HepG2 (cell line): Measurements from ENCODE around the gene DENND10. TPM values are rescaled to one million over a fixed set of nuclear protein-coding genes. Genes with fewer than 3 reads are reported as not detected.

Experiments
- ATAC-seq: fragments of 200-7000 bp; cut with Tn5 transposase; 3 replicates; pipeline ENCODE4 v1.9.1; 2020; ENCODE audit warnings: mild to moderate bottlenecking, moderate library complexity
- BruUV-seq: library from RNA; stranded (reverse); fragments of 400-500 nt; replicated peaks from 2 replicates; lab custom pipeline; 2021; lab: Mats Ljungman, UMichigan
- CTCF ChIA-PET: fragments of 300-600 bp; formaldehyde crosslinking; extraction: SDS; loops from one replicate; lab custom pipeline; 2021; ENCODE audit warnings: low total read pairs, inconsistent platforms, low intra/inter-chr PET ratio; lab: Yijun Ruan, JAX
- POLR2A ChIA-PET: fragments of 350-600 bp; sonication (Branson Sonifier 250); formaldehyde crosslinking; loops from one replicate; lab custom pipeline; 2020; ENCODE audit warnings: antibody characterized with exemption, inconsistent platforms; lab: Yijun Ruan, JAX
- DNase-seq: peaks from one replicate; pipeline ENCODE4 v3.0.0-alpha.2; 2015; ENCODE audit warnings: low spot score
- FAIRE-seq: peaks from 3 replicates; lab custom pipeline; 2011; peaks lifted over from hg19 to GRCh38; lab: Jason Lieb, UNC
- H2AFZ ChIP-seq: one replicate; pipeline ENCODE4 v1.6.1; 2011; ENCODE audit warnings: low read length, inconsistent platforms
- H3K27ac ChIP-seq: fragments of 300-600 bp; 3 replicates; pipeline ENCODE4 v1.8.0; 2011; ENCODE audit warnings: mixed run types, mild to moderate bottlenecking, mixed read lengths, low read length, inconsistent platforms; ENCODE audit not compliant: insufficient read depth; ENCODE audit errors: extremely low read length
- H3K27me3 ChIP-seq, 2 experiments: fragments of 200-600 bp in 1 of 2; 2 replicates in 1 of 2; 3 replicates in 1 of 2; pipeline versions ENCODE4 v1.6.0 to v1.8.0; 2011; ENCODE audit warnings: low read length in 2 of 2, mild to moderate bottlenecking in 2 of 2, moderate library complexity in 2 of 2, inconsistent platforms in 1 of 2; ENCODE audit not compliant: insufficient read depth in 2 of 2, control insufficient read depth in 1 of 2
- H3K36me3 ChIP-seq, 2 experiments: fragments of 200-600 bp in 1 of 2; replicated peaks in 1 of 2; 2 replicates in 1 of 2; 3 replicates in 1 of 2; pipeline versions ENCODE4 v1.5.1 to v1.8.0; 2011; ENCODE audit warnings: low read length in 2 of 2, inconsistent platforms in 1 of 2; ENCODE audit not compliant: insufficient read depth in 2 of 2, control insufficient read depth in 1 of 2
- H3K4me1 ChIP-seq: 2 replicates; pipeline ENCODE4 v1.5.1; 2012; ENCODE audit warnings: low read length, inconsistent platforms; ENCODE audit not compliant: insufficient read depth
- H3K4me2 ChIP-seq: 2 replicates; pipeline ENCODE4 v1.6.0; 2011; ENCODE audit warnings: low read depth, low read length, inconsistent platforms
- H3K4me3 ChIP-seq, 3 experiments: fragments of 200-600 bp in 1 of 3; sonication (generic), shearing (Covaris generic) in 1 of 3; replicated peaks in 1 of 3; 2 replicates each; pipeline ENCODE4 v1.5.1; 2011 to 2016; ENCODE audit warnings: low read length in 3 of 3, inconsistent platforms in 2 of 3, low read depth in 2 of 3, mild to moderate bottlenecking in 2 of 3, control low read depth in 1 of 3, mixed read lengths in 1 of 3; ENCODE audit not compliant: insufficient read depth in 1 of 3
- H3K79me2 ChIP-seq: one replicate; pipeline ENCODE4 v1.6.1; 2011; ENCODE audit warnings: low read length, inconsistent platforms; ENCODE audit not compliant: insufficient read depth
- H3K9ac ChIP-seq: 2 replicates; pipeline ENCODE4 v1.6.0; 2011; ENCODE audit warnings: mild to moderate bottlenecking, low read depth, low read length, inconsistent platforms; ENCODE audit not compliant: insufficient read depth
- H3K9me3 ChIP-seq: 2 replicates; pipeline ENCODE4 v1.5.1; 2012; ENCODE audit warnings: mild to moderate bottlenecking, low read length
- H4K20me1 ChIP-seq: 2 replicates; pipeline ENCODE4 v1.6.0; 2011; ENCODE audit warnings: inconsistent platforms, mild to moderate bottlenecking, low read length, moderate library complexity; ENCODE audit not compliant: insufficient read depth
- ATF7 ChIP-seq, 2 experiments: fragments of 450-650 bp in 1 of 2; sonication (generic) in 1 of 2; formaldehyde crosslinking in 1 of 2; IDR thresholded peaks; 2 replicates each; pipeline versions ENCODE4 v1.4.0 to v1.6.1; 2016 to 2020; ENCODE audit warnings: antibody characterized with exemption in 1 of 2, mild to moderate bottlenecking in 1 of 2, missing genetic modification reagents in 1 of 2
- EED ChIP-seq: sonication (generic); formaldehyde crosslinking; IDR thresholded peaks from 2 replicates; pipeline ENCODE4 v1.5.0; 2020; ENCODE audit warnings: mild to moderate bottlenecking, missing genetic modification reagents
- ISX ChIP-seq: sonication (generic); formaldehyde crosslinking; conservative IDR thresholded peaks from 2 replicates; pipeline ENCODE4 v1.5.0; 2020; ENCODE audit warnings: missing genetic modification reagents
- KDM5B ChIP-seq: sonication (generic); formaldehyde crosslinking; IDR thresholded peaks from 2 replicates; pipeline ENCODE4 v1.4.0; 2020; ENCODE audit warnings: missing genetic modification reagents, mild to moderate bottlenecking, borderline replicate concordance
- KMT2A ChIP-seq: sonication (generic); formaldehyde crosslinking; IDR thresholded peaks from 2 replicates; pipeline ENCODE4 v1.4.0; 2020; ENCODE audit warnings: missing genetic modification reagents
- MYNN ChIP-seq: sonication (generic); formaldehyde crosslinking; IDR thresholded peaks from 2 replicates; pipeline ENCODE4 v1.4.0; 2020; ENCODE audit warnings: mild to moderate bottlenecking, low read depth, missing genetic modification reagents
- NR3C1 ChIP-seq: sonication (generic); formaldehyde crosslinking; IDR thresholded peaks from 2 replicates; pipeline ENCODE4 v1.4.0; 2020; ENCODE audit warnings: missing genetic modification reagents
- RAD21 ChIP-seq: fragments of 450-650 bp; formaldehyde crosslinking; IDR thresholded peaks from 2 replicates; pipeline ENCODE4 v1.5.0; 2020; ENCODE audit warnings: mild to moderate bottlenecking
- RBFOX2 ChIP-seq: fragments of 200-400 bp; formaldehyde crosslinking; IDR thresholded peaks from 2 replicates; pipeline ENCODE4 v1.6.1; 2017; ENCODE audit warnings: low read depth, mild to moderate bottlenecking, low read length
- RNF219 ChIP-seq: sonication (generic); formaldehyde crosslinking; IDR thresholded peaks from 2 replicates; pipeline ENCODE4 v1.5.0; 2020; ENCODE audit warnings: mild to moderate bottlenecking, missing genetic modification reagents
- SSRP1 ChIP-seq: IDR thresholded peaks from 2 replicates; pipeline ENCODE4 v1.6.1; 2016; ENCODE audit warnings: control low read depth
- TBX2 ChIP-seq: sonication (generic); formaldehyde crosslinking; IDR thresholded peaks from 2 replicates; pipeline ENCODE4 v1.5.0; 2020; ENCODE audit warnings: missing genetic modification reagents, mild to moderate bottlenecking, borderline replicate concordance
- ZBTB49 ChIP-seq: sonication (generic); formaldehyde crosslinking; IDR thresholded peaks from 2 replicates; pipeline ENCODE4 v1.4.0; 2020; ENCODE audit warnings: missing genetic modification reagents, borderline replicate concordance
- ZNF441 ChIP-seq: sonication (generic); formaldehyde crosslinking; IDR thresholded peaks from 2 replicates; pipeline ENCODE4 v1.7.0; 2021; ENCODE audit warnings: missing genetic modification reagents, borderline replicate concordance
- ZNF737 ChIP-seq: sonication (generic); formaldehyde crosslinking; IDR thresholded peaks from 2 replicates; pipeline ENCODE4 v1.5.0; 2020; ENCODE audit warnings: missing genetic modification reagents, mild to moderate bottlenecking, borderline replicate concordance
- WGBS: methylation state at CpG from one replicate; pipeline ENCODE4 v1.1.6; 2017; ENCODE audit warnings: low lambda C conversion rate; 5-methylcytosine and 5-hydroxymethylcytosine counted together
- in situ Hi-C: cut with HindIII; loops from 2 replicates; pipeline ENCODE4 v1.10.0; 2017; ENCODE audit warnings: low pct_unique_long_range_greater_than_20kb; ENCODE audit not compliant: extremely low pct_ligation_motif_present
- intact Hi-C: fragments of 100-400 bp; cut with micrococcal nuclease; formaldehyde crosslinking; loops from one replicate; pipeline ENCODE4 v1.10.0; 2022; ENCODE audit not compliant: unreplicated experiment
- polyA plus RNA-seq, 8 experiments: library from polyadenylated mRNA; depleted of rRNA in 3 of 8; stranded (reverse) in 7 of 8; unstranded in 1 of 8; fragments of >200 nt; fragmentation: Illumina TruSeq in 4 of 8; extraction: Trizol in 4 of 8; gene quantifications; 2 replicates each; pipeline versions ENCODE4 v1.2.1 to v1.2.3, GENCODE V29; 2011 to 2016; ENCODE audit warnings: low read depth in 4 of 8, missing spikeins in 1 of 8, mixed read lengths in 1 of 8; ENCODE audit not compliant: insufficient read depth in 1 of 8
- total RNA-seq, 5 experiments: library from RNA; depleted of rRNA; stranded (reverse); fragments of >200 nt; fragmentation: Illumina TruSeq; extraction: Trizol; gene quantifications; 2 replicates each; pipeline ENCODE4 v1.2.3, GENCODE V29; 2016; ENCODE audit warnings: low read depth in 1 of 5
- TF ChIP-seq, protein P1 (sequence below): sonication (generic); formaldehyde crosslinking; IDR thresholded peaks from 2 replicates; pipeline ENCODE4 v1.5.1; 2020; ENCODE audit warnings: mild to moderate bottlenecking, moderate library complexity, missing genetic modification reagents
- TF ChIP-seq, protein P2 (sequence below): sonication (generic); formaldehyde crosslinking; IDR thresholded peaks from 2 replicates; pipeline ENCODE4 v1.4.0; 2020; ENCODE audit warnings: mild to moderate bottlenecking, low read depth, missing genetic modification reagents

Gene DENND10
- total and polyA plus RNA-seq, 2 of the 13 experiments (the other 11 are each of a cell fraction or from before 2014, with no cell fraction given) = 43.7 to 78.8 TPM

DNA sequence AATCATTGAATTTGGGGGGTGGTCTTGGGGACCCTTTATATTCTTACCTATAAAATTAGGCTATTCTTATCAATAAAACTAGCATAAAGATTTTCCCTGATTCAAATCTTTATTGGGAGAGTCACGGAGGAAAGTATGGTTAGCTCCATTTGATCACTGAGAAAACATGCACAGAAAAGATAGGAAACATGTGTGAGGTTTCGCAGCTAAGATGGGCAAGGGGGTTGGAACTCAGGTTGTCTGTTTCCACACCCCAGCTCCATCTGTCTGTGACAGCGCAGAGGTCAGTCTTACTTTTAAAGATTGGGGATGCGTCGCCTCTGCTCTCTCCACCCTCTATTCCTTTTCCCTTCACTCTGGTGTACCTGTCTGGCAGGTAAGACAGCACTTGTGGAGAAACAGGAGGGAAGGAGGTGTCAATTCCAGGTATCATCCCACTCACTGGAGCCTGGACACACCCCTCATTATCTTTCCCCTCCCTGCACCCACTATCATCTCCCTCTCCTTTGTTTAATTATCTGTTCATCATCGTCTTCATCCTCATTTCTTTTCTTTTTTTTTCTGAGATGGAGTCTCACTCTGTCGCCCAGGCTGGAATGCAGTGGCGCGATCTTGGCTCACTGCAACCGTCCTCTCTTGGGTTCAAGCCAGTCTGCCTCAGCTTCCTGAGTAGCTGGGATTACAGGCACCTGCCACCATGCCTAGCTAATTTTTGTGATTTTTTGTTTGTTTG is 2.4 kb upstream of the DENND10 start:
- no peak for FAIRE-seq
- Histone ChIP-seq H3K27ac (no peak overlapping the region), H3K27me3 (no peaks in the 10 kb centered on the region), H3K9me3 (no peaks in the 10 kb centered on the region), H3K79me2 (peaks cover 14% of the 10 kb centered on the region), H4K20me1 (no peaks in the 10 kb centered on the region), H3K4me2 (peak overlapping the region; percentile 69), H2AFZ (peak overlapping the region; percentile 18), H3K36me3 (no peaks in the 10 kb centered on the region), H3K9ac (no peak overlapping the region), H3K4me1 (peaks cover 55% of the 10 kb centered on the region), H3K4me3 (peak overlapping the region in 2 of 3 experiments; percentile 5 to 19; a peak in 1 of 6 replicates)
- intact Hi-C loops (no loop called here), in situ Hi-C loops (no loop called here)
- WGBS = 58% methylated on average over 10 of the region's 10 CpGs
- CTCF ChIA-PET = no interaction called here
- BruUV-seq = no TSS peak
- DNase-seq = no peak
- ATAC-seq = no peak
- POLR2A ChIA-PET = interaction anchor here (0.6 to 2.2 kb wide), 8 partner anchors 9 to 431 kb away, joined by 3 to 10 read pairs (median 3); partner anchors contain the start of gene SFXN4
- TF ChIP-seq ATF7 (IDR thresholded peaks at IDR 0.05) = no peak
- no peak for TF ChIP-seq ATF7 (CRISPR knock-in tag; IDR thresholded peaks at IDR 0.05)
- no peak for TF ChIP-seq RAD21 (CRISPR knock-in tag)
- 0 out of 2 replicates have a peak, but pooled peaks have one; percentile 37 for TF ChIP-seq KDM5B
- TF ChIP-seq ISX = no peak
- TF ChIP-seq NR3C1 (CRISPR knock-in tag) = no peak
- no peak for TF ChIP-seq KMT2A
- no peak for TF ChIP-seq EED
- peak; percentile 13; the same call in 1 of the 2 replicates for TF ChIP-seq TBX2 (CRISPR knock-in tag)
- TF ChIP-seq, protein P1, sequence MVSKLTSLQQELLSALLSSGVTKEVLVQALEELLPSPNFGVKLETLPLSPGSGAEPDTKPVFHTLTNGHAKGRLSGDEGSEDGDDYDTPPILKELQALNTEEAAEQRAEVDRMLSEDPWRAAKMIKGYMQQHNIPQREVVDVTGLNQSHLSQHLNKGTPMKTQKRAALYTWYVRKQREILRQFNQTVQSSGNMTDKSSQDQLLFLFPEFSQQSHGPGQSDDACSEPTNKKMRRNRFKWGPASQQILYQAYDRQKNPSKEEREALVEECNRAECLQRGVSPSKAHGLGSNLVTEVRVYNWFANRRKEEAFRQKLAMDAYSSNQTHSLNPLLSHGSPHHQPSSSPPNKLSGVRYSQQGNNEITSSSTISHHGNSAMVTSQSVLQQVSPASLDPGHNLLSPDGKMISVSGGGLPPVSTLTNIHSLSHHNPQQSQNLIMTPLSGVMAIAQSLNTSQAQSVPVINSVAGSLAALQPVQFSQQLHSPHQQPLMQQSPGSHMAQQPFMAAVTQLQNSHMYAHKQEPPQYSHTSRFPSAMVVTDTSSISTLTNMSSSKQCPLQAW = peak; percentile 35; the same call in 1 of the 2 replicates
- TF ChIP-seq SSRP1 = no peak
- no peak for TF ChIP-seq RBFOX2
- no peak for TF ChIP-seq RNF219 (CRISPR knock-in tag)
- TF ChIP-seq ZBTB49 (CRISPR knock-in tag) = no peak
- no peak for TF ChIP-seq MYNN (CRISPR knock-in tag)
- TF ChIP-seq, protein P2, sequence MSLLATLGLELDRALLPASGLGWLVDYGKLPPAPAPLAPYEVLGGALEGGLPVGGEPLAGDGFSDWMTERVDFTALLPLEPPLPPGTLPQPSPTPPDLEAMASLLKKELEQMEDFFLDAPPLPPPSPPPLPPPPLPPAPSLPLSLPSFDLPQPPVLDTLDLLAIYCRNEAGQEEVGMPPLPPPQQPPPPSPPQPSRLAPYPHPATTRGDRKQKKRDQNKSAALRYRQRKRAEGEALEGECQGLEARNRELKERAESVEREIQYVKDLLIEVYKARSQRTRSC = no peak
- no peak for TF ChIP-seq ZNF737
- 0 out of 2 replicates have a peak, but pooled peaks have one; percentile 50 for TF ChIP-seq ZNF441 (CRISPR knock-in tag)
